Raji (cell line): ENCODE measurements around the gene ZBTB7C.

Experiments
- POLR2A ChIP-seq: IDR thresholded peaks from 2 replicates; pipeline ENCODE4 v1.6.1; 2011; ENCODE audit warnings: low read depth, low read length, control low read depth; ENCODE audit not compliant: insufficient read depth

ZBTB7C gene

GRCh38 chr18:48404716-48405507, 4.3 kb downstream of the ZBTB7C start:
- no peak for TF ChIP-seq POLR2A

- no peak for TF ChIP-seq POLR2A
Measured at GRCh38 chr18:48402953-48403352, 6.2 kb downstream of the ZBTB7C start.

GRCh38 chr18:48399303-48400075, 9.7 kb downstream of the ZBTB7C start:
- TF ChIP-seq POLR2A = no peak

GRCh38 chr18:48398074-48398473, 11.1 kb downstream of the ZBTB7C start:
- no peak for TF ChIP-seq POLR2A

DNA sequence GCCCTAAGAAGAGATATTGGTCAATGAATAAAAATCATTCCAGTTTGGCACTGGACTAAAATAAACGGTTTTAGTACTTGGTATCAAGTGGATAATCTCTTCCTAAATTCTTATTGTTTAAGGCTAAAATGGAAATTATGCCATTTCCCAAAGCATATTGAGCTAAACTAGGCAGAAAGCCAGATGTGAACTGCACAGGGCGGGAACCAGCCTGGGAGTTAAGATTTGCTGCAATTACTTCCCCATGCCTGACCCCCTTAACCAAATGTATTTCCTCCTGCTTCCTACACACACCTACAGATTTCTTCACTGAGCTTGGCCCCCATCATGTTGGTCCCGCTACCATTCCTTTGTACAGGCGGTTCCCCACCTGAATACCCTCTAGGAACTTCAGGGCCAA, 12.2 kb downstream of the ZBTB7C start:
- no peak for TF ChIP-seq POLR2A

DNA sequence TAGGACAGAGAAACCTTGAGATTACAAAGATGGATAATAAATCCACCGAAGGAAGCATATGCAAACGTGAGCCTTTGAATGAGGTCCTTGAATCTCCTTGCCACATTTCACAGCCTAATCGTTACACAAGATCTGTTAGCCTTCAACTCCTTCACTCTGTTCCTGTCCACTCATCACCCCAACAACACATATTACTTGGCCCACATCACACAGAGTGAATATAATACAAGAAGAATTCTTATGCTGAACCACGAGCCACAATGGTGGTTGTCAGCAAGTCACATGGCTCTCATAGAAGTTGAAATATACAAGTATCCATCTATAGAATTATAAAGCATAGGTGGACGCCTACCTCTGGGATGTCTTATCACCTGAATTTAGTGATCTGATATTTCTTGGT, 12.6 kb downstream of the ZBTB7C start:
- TF ChIP-seq POLR2A = no peak

DNA sequence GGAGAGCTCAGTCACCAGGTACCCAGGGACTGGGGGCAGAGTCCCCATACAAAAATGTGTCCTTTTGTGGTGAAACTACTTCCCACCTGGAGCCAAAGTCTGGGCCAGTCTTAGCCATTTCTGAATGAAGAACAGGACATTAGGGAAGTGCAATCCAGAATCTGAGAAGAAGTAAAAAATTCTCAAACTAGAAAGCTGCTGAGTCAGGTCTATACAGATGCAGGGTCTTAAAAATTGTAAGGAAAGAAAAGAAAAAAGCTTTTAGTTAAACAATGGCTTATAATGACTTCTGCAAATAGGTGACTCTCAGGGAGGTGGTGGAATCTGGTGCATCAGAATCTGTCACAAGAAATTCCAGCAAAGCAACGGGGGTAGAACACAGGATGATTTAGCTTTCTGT, 13.5 kb downstream of the ZBTB7C start:
- TF ChIP-seq POLR2A = no peak

DNA sequence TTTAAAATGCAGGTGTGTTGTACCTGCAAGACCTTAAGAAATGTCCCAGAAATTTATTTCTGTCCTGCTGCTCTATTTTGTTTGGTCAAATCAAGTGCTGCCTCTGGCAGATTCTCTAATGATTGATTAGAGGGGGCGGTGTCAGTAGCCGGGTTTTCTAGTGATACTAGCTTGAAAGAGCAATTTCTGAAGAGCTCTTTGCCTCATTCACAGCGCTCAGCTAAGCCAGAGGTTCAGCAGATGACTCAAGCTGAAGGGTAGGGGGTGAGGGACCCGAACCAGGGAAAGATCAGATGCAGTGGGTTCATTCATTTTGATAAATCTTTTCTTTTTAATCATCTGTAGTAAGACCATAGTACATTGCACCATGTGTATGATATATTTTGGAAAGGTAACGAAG, 15.0 kb downstream of the ZBTB7C start:
- no peak for TF ChIP-seq POLR2A

DNA sequence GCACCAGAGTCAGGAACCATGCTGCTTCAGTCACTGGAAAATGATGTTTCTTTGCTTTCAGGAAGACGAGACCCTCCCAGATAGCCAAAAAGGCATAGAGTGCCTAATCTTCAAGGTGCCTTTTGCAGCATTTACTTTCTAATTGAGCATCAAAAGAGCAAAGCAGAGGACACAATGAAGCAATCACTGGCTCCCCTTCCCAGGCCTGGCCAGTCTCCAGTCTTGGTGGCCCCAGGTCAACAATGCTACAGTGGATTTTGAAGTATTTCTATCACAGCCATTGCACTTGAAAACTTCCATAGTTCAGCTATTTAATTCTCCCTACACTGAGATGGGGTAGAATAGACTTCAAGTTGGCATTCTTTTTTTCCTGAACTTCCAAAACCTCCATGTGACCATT, 15.4 kb downstream of the ZBTB7C start:
- no peak for TF ChIP-seq POLR2A

DNA sequence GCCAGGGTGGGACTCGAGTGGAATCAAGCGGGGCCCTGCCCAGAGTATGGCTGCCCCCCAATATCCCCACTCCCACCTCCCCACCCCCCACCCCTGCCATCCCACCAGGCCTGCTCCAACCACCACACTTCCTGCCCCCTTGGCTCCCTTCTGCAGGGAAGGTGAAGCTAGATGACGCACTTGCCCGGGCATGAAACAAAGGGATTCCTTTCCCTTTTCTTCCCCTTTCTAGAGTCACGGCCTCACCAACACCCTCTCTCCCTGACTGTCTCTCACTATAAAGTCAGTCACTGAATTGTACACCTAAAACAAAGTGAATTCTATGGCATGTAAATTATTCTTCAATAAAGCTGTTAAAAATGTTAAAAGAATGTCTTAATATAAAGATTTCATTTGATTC, 16.0 kb downstream of the ZBTB7C start:
- TF ChIP-seq POLR2A = no peak

GRCh38 chr18:48392268-48392667, 16.9 kb downstream of the ZBTB7C start:
- no peak for TF ChIP-seq POLR2A

GRCh38 chr18:48391868-48392267, 17.3 kb downstream of the ZBTB7C start:
- no peak for TF ChIP-seq POLR2A

DNA sequence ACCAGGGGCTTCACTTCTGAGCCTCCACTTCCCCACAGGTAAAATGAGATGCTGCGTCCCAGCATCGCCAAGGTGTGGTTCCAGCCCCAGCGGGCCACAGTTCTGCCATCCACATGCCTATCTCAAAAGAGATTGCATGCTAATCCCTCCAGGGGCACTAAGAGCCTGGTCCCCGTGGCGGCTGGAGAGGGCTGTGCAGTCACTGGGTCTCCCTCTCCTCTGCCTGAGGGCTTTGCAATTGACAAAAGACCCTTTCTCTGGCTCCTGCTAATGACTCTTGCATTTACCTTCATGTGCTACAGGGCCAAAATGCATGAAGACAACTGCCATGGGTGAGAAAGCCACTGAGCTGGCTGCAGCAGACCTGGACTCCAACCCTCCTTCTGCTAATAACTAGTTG, 18.5 kb downstream of the ZBTB7C start:
- no peak for TF ChIP-seq POLR2A

DNA sequence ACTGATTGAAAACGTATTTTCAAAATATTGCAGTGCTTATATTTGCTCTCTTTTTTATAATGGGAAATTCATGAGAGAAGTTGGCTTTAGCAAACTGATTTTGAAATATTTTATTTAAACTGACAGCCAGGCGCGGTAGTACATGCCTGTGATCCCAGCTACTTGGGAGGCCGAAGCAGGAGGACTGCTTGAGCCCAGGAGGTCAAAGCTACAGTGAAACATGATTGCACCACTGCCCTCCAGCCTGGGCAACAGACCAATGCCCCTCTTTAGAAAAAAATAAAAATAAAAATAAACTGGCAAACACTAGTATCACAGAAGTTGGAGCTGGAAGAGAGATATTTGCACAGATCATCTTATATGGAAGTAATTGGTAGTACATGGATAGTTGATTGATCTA, 20.7 kb downstream of the ZBTB7C start:
- no peak for TF ChIP-seq POLR2A

- no peak for TF ChIP-seq POLR2A
Measured at GRCh38 chr18:48387300-48387699, 21.9 kb downstream of the ZBTB7C start.

- no peak for TF ChIP-seq POLR2A
Measured at GRCh38 chr18:48385596-48385995, 23.6 kb downstream of the ZBTB7C start.

DNA sequence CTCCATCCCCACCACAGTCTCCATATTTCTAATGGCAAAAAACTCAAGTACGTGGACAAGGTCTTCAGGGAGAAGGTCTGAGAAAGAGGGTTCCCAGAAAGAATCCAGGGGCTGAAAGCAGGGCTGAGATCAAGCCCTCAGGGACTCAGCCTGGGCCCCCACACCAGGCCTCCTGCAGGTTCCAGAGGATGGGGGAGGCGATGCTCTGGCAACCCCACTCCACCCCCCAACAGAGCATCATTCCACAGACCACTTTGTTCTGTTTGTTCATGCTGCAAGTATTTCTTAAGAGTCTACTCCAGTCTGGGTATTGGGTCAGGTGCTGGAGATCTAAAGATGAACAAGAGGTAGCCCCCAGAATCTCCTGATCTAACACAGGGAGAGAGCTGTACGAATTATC, 32.2 kb downstream of the ZBTB7C start:
- no peak for TF ChIP-seq POLR2A

DNA sequence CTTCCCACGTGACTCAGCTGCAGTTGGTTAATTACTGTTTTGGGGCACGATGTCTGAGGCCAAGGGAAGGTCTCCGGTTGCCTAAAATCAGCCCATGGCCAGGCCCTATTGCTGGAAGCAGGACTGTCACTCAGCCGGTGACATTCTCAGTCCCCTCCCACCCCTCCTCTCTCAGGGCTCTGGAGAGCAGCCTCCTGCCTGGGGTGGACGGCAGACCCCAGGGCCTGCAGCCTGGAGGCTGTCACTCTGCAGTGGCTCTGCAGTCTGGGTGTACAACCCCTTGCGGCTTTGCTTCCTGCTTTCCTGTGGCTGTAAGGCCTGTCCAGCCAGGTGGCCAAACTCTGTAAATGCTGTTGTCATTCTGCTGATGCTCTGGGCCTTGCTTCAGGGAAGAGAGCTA, 32.8 kb downstream of the ZBTB7C start:
- no peak for TF ChIP-seq POLR2A
